ENCODE data around the gene VIPR2. TPM values are rescaled to one million over a fixed set of nuclear protein-coding genes. Genes with fewer than 3 reads are reported as not detected.
"Not testable (repeated sequence)": the region's sequence is repeated elsewhere in the genome, so short reads cannot be mapped to it uniquely, and the experiment has no call there.

Gene VIPR2, protein sequence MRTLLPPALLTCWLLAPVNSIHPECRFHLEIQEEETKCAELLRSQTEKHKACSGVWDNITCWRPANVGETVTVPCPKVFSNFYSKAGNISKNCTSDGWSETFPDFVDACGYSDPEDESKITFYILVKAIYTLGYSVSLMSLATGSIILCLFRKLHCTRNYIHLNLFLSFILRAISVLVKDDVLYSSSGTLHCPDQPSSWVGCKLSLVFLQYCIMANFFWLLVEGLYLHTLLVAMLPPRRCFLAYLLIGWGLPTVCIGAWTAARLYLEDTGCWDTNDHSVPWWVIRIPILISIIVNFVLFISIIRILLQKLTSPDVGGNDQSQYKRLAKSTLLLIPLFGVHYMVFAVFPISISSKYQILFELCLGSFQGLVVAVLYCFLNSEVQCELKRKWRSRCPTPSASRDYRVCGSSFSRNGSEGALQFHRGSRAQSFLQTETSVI
- polyA plus RNA-seq (ENCODE audit: insufficient read length in 3 of 3), result 1 to 10 TPM; 2.5 to 2.6 (median 2.5) TPM

DNA sequence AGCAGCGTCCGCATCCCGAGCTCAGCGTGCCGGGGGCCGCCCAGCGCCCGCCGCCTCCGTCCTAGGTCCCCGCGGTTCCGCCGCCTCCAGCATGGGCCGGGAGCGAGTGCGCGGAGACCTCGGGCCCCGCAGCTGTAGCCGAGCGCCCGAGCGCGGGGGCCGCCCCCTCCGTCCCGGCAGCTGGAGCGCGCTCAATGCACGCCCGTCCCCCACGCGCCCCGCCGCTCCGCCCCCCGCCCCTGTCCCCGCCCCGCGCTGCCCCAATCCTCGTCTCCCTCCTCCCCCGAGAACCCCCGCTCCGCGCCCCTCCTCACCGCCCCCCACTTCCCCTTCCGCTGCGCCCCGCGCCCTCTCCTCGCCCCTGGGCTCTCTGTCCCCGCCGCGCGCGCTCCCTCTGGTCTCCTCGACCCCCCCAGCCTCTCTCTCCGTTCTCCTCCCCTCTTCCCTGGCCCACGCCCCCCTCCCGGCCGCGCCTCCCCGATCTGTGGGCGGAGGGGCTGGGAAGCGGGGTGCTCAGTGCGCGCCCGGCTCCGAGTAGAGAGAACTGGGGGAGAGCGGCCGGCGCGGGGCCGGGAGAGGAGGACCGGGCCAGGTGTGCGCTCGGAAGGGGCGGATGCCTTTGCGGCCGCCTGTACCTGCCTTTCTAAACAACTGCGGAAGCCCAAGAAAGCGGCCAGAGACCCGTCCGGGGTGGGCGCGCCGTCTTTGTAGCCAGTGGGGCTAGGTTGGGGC is at the start of gene VIPR2:
Gene VIPR2 (minus strand): TSS at position 110 of the 732 bp plus-strand sequence. CDS start 96 bp downstream, at position 14.
- no peak for DNase-seq (ENCODE audit: low read depth in 3 of 3, low spot score in 2 of 3)

DNA sequence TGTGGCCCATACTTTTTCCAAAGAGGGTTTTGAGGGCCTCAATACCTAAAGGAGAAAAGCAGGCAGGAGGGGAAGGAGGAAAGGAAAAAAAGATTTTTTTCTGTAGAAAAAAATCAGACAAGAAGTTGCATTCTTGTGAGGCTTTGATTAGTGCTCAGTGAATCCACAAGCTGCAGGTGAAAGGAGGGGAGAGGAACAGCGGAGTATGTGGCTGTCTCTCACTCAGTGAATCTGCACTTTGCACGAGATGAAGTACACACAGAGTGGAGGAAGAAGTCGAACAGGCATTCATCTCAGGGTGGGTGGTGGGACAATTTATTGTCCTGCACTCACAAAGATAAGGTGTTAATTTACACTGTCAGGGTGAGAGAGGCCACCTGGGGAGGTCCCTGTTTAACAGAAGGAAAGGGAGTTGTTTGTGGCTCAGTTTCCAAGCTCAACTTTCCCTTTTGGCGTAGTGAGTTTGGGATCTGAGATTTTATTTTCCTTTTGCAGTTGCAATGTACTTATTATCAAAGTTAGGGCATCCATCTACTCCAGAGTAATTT is 49.0 kb upstream of the VIPR2 start:
- no peak for DNase-seq (ENCODE audit: low read depth in 3 of 3, low spot score in 2 of 3)

DNA sequence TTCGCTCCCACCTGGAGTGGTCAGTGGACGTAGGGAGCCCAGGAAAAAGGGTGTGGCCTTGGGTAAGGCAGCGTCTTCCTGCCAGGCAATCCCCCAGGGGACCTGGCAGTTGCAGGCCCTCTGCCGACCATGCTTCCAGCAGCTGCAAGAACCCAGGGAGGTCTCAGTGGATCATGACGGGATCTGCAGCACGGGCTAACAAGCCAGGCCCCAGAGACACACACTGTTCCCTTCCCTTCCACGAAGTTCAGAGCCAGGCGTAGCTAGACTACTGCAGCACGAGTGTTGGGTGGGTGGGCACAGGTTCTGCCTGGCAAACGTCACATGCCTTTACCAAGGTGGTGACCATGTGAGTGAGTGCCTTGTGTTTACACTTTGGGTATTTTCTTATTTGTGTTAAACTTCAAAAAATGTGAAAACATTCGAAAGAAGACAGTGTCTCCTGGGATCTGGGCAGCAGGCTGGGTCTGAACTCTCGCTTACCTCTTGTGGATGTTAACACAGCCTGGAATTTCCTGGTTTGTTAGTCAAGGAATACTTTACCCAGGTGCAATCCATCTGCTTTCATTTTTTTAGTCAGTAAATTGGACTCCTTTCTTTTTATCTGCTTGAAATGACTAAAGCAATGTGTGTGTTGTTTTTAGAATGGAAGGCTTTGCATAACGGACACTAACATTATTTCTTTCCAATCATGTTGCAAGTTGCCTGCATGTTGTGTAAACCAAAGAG is 48.2 kb upstream of the VIPR2 start:
- DNase-seq (ENCODE audit: low read depth in 3 of 3, low spot score in 2 of 3), result no peak

DNA sequence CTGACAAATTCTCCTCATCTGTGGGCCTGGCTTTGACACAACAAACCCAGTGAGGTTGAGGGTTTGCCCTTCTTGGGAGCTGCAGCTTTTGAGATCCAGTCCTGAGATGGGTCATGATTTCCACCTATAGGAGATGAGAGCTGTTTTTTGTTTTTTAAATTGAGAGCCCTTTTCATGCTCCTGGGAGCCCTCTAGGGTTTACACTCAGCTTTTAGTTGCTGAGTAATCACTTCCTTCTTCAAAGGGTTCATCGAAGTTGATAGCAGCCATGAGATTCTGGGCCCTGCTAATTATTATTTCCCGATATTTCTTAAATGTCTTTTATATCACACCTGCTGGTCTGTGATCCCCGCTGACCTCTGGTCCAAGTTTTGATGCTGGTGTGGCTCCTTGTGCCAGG is 47.3 kb upstream of the VIPR2 start:
- no peak for DNase-seq (ENCODE audit: low read depth in 3 of 3, low spot score in 2 of 3)

DNA sequence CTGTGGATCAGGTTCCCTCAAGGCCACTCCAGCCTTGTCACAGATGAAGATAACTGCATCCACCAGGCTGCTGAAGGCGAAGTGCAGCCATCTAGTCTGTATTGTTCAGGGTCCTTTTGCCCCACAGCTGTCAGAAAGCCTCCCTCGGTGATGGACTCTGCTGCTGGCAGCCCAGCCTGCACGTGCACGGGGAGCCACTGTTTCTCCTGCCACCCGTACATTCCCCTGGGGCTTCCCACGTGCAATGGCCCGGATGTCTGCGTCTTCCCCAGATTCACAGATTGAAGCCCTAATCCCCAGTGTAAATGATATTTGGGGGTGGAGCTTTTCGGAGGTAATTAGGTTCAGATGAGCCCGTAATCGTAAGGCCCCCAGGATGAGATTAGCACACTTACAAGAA is 46.6 kb upstream of the VIPR2 start:
- DNase-seq (ENCODE audit: low read depth in 3 of 3, low spot score in 2 of 3), result no peak

DNA sequence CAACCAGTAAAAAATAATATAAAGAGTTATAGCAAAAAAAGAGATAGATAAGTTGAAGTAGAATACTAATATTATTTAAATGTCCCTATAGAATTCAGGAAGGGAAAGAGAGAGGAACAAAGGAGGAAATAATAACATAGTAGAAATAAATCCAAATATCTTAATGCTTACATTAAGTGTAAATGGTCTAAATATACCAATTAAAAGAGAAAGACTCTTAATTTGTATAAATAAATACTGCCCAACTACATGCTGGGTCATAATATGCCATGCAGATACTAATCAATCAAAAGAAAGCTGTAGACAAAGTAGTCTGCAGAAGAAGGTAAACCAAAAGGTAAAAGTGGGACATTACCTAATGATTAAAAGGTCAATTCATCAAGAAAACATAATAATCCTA is 43.3 kb upstream of the VIPR2 start:
- DNase-seq (ENCODE audit: low read depth in 3 of 3, low spot score in 2 of 3), result no peak

DNA sequence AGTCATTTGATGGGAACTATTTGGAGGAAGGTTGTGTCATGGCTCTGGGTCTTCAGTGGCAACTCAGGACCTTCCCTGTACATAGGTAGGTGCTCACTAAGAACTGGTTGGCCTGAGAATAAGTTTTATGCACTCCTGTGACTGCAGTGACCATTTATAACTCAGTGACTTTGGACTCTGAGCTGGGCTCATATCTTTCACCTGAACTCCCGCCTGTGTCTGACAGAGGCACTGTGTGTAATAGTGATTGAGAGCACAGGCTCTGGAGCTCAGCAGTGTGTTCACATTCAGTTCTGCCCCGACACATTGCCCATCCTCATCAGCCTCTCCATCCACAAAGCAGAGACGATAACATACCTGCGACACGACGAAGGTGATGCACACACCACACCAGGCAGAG is 34.6 kb upstream of the VIPR2 start:
- DNase-seq (ENCODE audit: low read depth in 3 of 3, low spot score in 2 of 3), result no peak

DNA sequence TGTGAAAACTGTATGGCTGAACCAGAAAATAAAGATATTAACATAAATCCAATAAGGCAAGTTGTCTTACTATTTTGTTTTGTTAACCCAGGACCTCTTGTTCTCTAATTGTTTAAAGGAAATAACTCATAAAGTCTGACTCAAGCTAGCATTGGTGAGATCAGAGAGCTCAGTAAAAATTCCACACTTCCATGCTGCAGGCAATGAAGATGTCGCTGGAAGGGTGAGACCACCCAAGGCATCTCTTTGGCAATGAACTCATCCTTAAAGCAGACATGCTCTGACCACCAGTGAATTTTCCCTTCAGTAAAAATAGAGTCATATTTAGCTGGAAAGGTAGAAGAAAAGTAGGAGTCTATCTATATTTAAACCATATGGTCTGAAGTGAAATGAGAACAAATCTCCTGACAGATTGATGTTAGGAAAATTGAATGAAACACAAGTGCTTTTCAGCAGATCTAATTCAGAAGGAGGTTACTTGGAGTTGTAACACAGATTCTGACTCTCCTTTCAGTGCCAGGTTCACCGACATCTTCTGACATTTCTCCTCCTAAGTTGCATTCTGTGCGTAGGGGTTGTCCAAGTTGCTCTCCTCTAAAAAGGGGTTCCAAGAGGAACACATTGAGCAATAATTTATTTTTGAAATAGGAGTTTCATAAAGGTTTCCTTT is 32.8 kb upstream of the VIPR2 start:
- no peak for DNase-seq (ENCODE audit: low read depth in 3 of 3, low spot score in 2 of 3)

DNA sequence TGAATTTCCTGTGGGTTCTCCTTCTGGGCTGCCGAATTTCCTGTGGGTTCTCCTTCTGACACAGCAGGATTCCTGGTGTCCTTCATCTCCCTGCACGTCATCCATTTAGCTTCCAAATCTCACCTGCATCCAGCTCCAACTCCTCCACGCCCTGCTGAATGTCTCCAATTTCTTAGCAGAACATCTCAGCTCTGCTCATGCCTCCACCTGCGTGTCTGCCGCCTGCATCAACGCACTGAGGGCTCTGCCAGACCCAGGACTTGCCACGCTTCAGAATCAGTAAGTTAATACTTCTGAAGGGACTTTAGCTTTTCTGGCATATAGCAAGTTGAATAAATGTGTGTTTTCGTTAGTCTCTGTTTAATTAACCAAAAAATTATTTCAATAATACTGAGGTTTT is 31.1 kb upstream of the VIPR2 start:
- DNase-seq (ENCODE audit: low read depth in 3 of 3, low spot score in 2 of 3), result no peak

DNA sequence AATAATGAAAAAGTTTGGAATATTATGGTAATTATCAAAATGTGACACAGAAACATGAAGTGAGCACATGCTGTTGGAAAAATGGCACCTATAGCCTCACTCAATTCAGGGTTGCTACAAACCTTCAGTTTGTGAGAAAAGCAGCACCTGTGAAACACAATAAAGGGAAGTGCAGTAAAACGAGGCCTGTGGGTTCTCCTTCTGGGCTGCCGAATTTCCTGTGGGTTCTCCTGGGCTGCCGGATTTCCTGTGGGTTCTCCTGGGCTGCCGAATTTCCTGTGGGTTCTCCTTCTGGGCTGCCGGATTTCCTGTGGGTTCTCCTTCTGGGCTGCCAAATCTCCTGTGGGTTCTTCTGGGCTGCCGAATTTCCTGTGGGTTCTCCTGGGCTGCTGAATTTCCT is 30.4 kb upstream of the VIPR2 start:
- DNase-seq (ENCODE audit: low read depth in 3 of 3, low spot score in 2 of 3), result not testable (repeated sequence)

DNA sequence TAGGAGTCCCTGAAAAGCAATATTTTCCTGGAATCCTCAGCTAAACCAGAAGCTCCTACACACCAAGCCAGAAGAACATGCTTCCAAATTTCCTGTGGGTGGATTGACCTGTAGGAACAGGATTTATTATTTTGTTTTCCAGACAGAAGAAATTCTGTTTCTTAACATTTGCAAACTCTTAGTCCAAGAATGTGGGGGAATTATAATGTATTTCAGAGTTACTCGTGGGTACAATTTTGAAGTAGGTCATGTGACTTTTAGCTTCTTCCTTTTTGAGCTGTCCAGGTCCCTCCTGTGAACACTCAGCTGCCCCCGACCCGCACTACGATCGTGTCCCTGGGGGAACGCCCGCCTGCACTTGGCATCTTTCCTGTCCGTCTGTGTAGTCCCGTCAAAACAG is 27.7 kb upstream of the VIPR2 start:
- no peak for DNase-seq (ENCODE audit: low read depth in 3 of 3, low spot score in 2 of 3)

DNA sequence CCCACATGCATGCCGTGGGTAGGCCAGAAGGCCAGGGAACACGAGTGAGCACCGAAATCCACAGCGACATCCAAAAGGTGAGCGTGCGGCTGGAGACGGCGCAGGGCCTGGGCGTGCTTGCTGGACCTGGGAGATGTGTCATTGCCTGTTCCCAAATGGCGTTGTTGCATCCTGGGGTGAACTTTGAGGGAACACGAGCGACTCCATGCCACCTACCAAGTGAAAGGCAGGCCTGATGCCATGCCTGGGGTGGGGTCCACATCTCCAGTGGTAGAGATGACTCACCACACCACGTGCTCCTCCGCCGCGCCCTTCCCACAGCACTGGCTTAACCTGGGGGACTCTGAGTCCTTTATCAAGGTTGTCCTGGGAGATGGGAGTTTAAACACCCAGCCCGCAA is 24.7 kb upstream of the VIPR2 start:
- no peak for DNase-seq (ENCODE audit: low read depth in 3 of 3, low spot score in 2 of 3)

DNA sequence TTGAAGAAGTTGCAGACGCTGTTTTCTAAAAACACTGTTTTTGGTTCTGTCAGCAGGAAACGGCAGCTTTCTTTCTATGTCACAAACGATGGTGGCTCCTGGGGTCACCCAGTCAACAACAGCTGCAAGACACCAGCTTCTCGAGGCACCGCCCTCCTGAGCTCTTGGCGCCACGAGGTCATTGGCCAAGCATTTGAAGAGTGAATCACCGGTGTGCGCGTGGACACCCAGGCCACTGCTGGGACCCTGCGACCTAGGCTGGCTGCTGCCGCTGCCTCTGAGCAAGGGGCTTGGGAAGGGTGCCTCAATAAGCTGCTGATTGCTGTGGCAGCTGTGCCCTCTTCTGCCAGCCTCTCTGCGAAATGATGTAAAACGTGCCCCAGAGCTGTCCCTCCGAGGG is 22.5 kb upstream of the VIPR2 start:
- DNase-seq (ENCODE audit: low read depth in 3 of 3, low spot score in 2 of 3), result no peak

DNA sequence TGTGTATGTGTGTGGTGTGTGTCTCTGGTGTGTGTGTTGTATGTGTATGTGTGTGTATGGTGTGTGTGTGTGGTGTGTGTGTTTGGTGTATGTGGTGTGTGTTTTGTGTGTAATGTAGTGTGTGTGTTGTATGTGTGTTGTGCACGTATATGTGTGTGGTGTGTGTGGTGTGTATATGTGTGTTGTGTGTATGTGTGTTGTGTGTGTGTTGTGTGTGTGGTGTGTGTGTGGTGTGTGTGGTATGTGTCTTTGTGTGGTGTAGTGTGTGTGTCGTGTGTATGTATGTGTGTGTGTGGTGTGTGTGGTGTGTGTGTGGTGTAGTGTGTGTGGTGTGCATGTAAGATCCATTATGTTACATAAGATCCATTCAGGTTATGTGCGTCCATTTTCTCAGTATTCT is 21.9 kb upstream of the VIPR2 start:
- no peak for DNase-seq (ENCODE audit: low read depth in 3 of 3, low spot score in 2 of 3)

DNA sequence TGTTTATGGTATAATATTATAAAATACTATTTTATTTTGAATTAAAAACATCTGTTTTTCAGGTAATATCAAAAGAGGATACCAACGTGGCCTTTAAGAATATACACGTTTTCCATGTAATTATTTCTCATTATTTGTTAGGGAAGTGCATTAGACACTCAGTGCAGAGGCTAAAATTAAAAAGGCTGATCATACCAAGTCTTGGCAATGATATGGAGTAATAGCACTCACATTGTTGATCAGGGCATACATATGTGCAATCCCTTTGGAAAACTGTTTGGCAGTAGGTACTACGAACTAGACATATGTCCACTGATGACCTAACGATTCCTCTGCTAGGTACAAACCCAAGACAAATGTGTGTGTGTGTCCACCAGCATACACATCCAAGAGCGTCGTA is 20.7 kb upstream of the VIPR2 start:
- no peak for DNase-seq (ENCODE audit: low read depth in 3 of 3, low spot score in 2 of 3)

DNA sequence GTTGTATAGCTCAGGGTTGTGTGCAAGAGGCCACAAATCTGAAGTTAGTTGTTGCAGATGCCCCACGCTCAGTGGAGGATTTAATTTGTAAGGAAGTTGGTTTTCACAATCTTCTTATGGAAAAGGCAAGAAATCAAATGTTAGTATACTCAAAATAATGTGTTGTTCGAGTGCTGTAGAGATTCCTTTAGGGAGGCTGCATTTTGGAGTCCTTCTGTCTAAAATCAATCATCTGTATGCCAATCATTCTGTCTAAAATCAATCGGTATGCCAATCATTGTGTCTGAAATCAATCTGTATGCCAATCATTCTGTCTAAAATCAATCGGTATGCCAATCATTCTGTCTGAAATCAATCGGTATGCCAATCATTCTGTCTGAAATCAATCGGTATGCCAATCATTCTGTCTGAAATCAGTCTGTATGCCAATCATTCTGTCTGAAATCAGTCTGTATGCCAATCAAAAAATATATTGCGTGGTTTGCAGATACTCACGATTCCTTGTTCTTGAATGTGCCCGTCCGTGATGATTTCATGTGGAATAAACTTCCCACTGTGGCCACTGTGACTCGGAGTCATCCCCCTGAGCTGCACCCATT is 19.1 kb upstream of the VIPR2 start:
- not testable (repeated sequence) for DNase-seq (ENCODE audit: low read depth in 3 of 3, low spot score in 2 of 3)

DNA sequence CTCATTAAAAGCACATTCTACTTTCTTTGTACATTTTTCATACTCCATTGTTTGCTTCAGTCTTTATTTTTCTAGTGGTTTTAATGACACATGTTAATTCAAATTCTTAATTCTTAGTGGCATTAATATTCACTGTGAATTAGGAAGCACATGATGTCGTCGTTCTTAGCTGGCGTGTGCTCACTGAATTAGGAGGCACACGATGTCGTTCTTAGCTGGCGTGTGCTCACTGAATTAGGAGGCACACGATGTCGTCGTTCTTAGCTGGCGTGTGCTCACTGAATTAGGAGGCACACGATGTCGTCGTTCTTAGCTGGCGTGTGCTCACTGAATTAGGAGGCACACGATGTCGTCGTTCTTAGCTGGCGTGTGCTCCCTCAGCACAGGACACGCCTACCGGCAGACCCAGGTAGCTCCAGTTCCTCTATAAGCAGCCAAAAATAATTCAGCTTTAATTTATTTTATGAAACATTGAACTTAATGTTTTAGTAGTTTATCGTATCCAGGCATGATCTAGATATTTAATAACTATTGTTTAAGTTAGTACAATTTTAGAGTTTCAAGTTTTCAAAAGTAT is 17.5 kb upstream of the VIPR2 start:
- DNase-seq (ENCODE audit: low read depth in 3 of 3, low spot score in 2 of 3), result not testable (repeated sequence)

DNA sequence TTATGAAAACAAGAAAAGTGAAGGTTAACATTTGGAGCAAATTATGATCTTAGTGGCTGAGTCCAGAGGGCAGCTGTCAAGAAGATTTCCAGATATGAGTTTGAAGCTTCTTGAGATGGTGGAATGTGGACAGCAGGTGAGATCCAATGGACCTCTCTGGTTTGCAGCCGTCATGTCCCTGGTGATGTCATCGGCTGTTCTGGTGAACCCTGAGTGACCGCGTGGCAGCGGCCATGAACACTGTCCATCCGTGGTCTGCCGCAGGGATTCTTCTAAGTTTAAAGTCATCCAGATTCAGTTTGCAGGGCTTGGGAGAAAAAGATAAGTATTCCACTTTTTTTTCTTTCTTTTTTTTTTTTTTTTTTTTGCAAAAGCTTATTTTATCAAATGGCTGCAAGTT is 15.8 kb upstream of the VIPR2 start:
- no peak for DNase-seq (ENCODE audit: low read depth in 3 of 3, low spot score in 2 of 3)

DNA sequence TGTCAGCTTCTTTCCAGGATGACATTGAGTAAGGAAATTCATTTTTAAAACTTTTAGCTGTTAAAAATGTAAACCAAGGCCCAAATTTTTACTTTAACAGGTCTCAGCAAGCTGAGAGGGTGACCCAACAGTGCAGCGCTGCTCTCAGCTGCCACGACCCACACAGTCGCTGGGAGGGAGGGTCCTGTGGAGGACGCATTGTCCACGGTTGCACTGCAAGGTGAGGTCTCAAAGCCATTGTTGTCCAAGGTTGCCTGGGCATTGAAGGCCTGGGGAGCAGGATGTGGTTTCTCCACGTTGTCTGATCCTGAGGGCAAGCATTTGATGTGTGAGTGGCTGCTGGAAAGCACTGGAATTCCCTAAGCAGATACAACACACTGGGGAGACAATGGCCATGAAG is 15.1 kb upstream of the VIPR2 start:
- DNase-seq (ENCODE audit: low read depth in 3 of 3, low spot score in 2 of 3), result no peak

DNA sequence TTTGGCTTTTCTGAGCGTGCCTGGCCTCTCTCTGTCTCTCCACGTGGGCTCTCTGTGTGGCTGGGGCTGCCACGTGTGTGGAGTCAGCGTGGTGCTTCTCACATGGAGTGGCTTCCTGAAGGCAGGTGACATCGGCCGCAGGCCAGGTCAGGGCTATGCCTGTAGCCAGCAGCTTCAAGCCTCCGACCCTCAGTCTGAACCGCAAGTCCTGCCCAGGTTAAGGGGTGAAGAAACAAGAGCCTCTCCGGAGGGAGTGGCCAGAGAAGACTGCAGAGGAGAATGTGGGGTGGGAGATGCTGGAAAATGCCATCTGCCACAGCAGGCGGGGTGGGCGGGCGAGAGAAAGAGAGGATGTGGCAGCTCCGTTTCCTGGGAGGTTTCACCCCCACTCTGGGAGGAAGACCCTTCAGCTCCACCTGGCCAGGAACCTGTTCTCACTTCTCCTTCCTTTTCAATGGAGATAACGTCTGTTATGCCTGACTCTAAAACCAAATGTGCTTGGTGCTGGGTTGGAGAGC is 14.3 kb upstream of the VIPR2 start:
- DNase-seq (ENCODE audit: low read depth in 3 of 3, low spot score in 2 of 3), result no peak

Measured in right renal cortex interstitium (tissue), 3 donors.